ENCODE measurements around the gene UNC5CL.

The UNC5CL gene

GRCh38 chr6:41039060-41039998 is at the start of gene UNC5CL:
UNC5CL (minus strand) TSS chr6:41039221; CDS start chr6:41035074, 4,147 bp downstream.
- no peak for DNase-seq

- no peak for DNase-seq
These were observed 49.4 kb upstream of the UNC5CL start for GRCh38 chr6:41088451-41088850.

- no peak for DNase-seq
These were observed 46.2 kb upstream of the UNC5CL start for GRCh38 chr6:41085182-41085581.

GRCh38 chr6:41083072-41083471 is 44.1 kb upstream of the UNC5CL start:
- no peak for DNase-seq

GRCh38 chr6:41080621-41081020 is 41.6 kb upstream of the UNC5CL start:
- DNase-seq: no peak

GRCh38 chr6:41079080-41079479 is 40.1 kb upstream of the UNC5CL start:
- DNase-seq: no peak

- DNase-seq: no peak
These were observed 39.1 kb upstream of the UNC5CL start for GRCh38 chr6:41078101-41078500.

GRCh38 chr6:41077536-41077935 is 38.5 kb upstream of the UNC5CL start:
- no peak for DNase-seq

- DNase-seq: no peak
These were observed 36.9 kb upstream of the UNC5CL start for GRCh38 chr6:41075651-41076626.

GRCh38 chr6:41074692-41075436 is 35.8 kb upstream of the UNC5CL start:
- DNase-seq: no peak

- DNase-seq: no peak
These were observed 35.1 kb upstream of the UNC5CL start for GRCh38 chr6:41073968-41074691.

GRCh38 chr6:41073203-41073967 is 34.4 kb upstream of the UNC5CL start:
- DNase-seq: peak; percentile 91

GRCh38 chr6:41072836-41073202 is 33.8 kb upstream of the UNC5CL start, which contains the start of gene NFYA:
NFYA (plus strand) TSS chr6:41072974; CDS start chr6:41079090, 6,116 bp downstream.
- DNase-seq: peak; percentile 100

- DNase-seq: peak; percentile 100
These were observed 33.2 kb upstream of the UNC5CL start, which contains the start of gene OARD1 for GRCh38 chr6:41071923-41072835. OARD1 (minus strand) TSS chr6:41072356; CDS start chr6:41071634, 722 bp downstream.

GRCh38 chr6:41071501-41071922 is 32.5 kb upstream of the UNC5CL start:
- DNase-seq: no peak

GRCh38 chr6:41066867-41067304 is 27.9 kb upstream of the UNC5CL start:
- DNase-seq: peak; percentile 56

GRCh38 chr6:41065550-41066026 is 26.6 kb upstream of the UNC5CL start:
- no peak for DNase-seq

GRCh38 chr6:41064841-41065240 is 25.8 kb upstream of the UNC5CL start:
- no peak for DNase-seq

GRCh38 chr6:41063884-41064285 is 24.9 kb upstream of the UNC5CL start:
- peak; percentile 19 for DNase-seq

Measured in left hindlimb (tissue), 1 donor.